ENCODE measurements around the gene PTPRC.
A peak's percentile ranks its signal among the peaks of the same experiment; 100 is the strongest.

The PTPRC gene

DNA sequence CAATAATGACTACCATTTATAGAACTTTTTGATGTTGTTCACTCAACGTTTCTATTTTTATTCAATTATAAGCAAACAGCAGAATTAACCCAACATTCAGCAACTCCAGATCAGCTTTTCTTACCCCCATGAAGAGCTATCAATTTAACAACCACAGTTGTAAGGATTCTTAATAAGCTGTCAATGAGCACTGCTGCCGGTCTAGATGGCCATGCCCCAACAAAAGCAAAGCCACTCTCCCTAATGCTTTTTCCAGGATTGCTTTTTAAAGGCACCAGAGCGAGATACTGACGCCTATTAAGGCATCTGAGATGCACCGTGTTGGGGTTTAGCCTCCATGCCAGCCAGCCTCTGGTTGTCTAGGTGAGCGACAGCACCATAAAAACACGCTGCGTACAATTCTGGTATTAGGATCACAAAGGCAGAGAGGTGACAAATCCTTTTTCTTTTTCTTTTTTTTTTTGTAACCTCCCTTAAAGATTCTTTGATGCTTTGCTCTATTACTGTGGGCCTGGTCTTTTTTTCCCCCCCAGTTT, 39.5 kb downstream of the PTPRC start:
- DNase-seq, result no peak

DNA sequence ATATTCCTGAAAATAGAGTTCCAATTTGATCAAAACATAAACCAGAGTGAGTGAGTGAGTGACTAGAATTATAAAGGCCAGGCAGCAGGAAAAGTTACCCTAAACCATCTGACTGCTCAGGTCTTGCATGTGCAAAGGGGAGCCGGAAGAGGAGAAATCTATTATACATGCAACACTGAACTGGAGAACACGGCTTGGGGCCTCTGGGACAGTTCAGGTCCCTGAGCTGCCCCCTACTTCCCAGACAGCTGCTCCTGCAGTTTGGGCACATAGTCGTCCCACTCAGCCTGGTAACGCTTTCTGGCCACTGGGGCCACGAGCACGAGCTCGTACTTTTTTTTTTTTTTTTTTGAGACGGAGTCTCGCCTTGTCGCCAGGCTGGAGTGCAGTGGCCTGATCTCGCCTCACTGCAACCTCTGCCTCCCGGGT, 40.1 kb downstream of the PTPRC start:
- no peak for DNase-seq

GRCh38 chr1:198679535-198680173, 40.8 kb downstream of the PTPRC start:
- no peak for DNase-seq

DNA sequence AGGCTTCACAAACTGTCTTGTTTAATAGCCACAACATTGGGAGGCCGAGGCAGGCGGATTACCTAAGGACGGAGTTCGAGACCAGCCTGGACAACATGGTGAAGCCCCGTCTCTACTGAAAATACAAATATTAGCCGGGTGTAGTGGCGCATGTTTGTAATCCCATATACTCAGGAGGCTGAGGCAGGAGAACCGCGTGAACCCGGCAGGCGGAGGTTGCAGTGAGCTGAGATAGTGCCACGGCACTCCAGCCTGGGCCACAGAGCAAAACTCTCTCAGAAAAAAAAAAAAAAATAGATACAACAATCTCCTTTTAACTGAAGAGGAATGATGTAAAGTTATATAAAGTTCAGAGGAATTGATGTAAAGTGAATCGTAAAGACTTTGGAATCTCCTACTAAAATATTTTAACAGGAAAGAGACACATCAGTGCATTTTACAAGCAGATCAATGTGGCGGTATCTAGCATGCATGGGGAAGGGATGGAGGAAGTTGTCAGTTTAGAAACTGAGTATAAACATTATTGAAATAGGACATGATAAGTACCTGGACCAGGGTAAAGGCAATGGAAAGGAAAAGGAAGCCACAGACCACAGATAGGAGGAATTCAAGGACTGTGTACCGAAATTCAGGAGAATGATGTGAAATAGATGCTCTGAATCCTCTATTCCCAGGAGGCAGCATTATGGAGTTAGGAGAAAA, 41.5 kb downstream of the PTPRC start:
- DNase-seq, result no peak

GRCh38 chr1:198681252-198681651, 42.4 kb downstream of the PTPRC start:
- no peak for DNase-seq

DNA sequence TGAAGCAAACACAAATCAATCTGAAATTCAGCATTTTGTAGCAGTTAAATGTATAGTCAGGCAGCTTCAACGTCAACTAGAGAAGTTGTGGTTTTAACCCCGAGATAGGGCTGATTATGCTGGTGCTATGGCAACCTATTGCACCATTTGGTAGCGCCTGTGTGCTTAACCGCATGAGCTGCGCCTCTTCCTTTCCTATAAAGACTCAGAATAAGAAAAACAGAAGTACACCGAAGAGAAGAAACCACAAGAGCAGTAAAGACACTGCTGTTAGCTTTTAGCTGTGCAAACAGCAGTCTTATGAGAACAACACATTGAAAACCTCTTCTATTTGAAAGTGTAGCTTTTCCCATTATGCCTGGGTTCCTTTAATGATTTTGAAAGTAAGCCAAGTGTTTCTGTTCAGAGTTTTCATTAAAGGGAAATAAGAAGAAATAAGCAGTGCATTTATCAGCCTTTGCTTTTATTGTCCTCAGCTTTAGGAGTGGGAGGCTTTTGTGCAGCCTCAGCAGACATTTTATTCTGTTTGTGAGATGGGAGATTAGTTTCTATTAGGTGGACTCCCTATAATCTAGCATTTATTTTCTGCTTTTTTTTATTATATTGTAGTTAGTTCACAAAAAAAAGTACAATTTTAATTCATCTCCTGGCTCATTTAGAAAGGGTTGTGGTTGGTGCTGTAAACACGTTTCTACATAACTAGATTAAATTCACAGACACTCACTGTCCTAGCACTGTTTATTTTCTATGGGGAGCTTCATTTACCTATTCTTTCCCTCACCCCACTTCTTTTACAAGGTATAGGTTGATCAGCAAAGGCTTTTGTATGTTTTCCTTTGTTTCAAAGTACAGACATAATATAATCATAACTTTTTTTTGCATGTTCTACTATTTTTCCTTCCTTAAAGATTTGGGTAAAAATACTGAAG, 43.3 kb downstream of the PTPRC start:
- DNase-seq, result peak; percentile 97

DNA sequence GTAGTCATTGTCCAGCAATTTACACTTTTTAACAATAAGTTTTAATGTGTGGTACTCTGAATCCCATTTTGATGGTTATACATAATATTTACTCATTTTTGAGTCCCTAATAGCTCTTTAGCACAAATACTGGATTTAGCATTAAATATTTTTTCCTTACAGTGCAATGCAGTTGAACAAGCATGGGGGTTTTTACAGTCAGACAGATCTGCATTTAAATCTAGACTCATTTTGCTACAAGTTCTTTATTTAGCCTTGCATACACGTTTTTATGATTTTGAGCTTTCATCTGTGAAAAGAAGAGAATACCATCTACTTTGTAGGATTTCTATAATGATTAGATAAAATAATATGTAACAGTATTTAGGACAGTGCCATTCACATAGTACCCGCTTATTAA, 44.0 kb downstream of the PTPRC start:
- no peak for DNase-seq

DNA sequence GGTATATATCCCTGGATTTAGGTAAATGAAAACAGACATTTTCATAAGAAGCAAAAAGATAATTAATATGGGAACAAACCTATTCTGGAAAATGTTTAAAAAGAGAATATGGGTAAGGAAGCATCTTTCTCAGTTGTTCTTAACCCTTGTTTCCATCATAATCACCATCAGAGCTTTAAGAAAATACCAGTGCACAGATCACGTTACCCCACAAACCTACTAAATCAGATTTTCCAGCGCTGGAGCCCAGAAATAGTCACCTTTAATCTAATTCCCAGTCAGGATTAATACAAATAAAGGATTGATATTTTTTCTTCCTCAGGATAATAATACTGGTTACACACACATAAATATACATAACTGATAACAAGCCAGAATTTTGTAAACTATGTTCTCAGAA, 44.6 kb downstream of the PTPRC start:
- DNase-seq, result no peak

- peak; percentile 52 for DNase-seq
These were observed 47.4 kb downstream of the PTPRC start for GRCh38 chr1:198686069-198686728.

- DNase-seq, result no peak
These were observed 48.6 kb downstream of the PTPRC start for GRCh38 chr1:198687429-198687828.

- no peak for DNase-seq
These were observed 52.2 kb downstream of the PTPRC start for GRCh38 chr1:198691063-198691462.

- no peak for DNase-seq
These were observed 54.5 kb downstream of the PTPRC start for GRCh38 chr1:198693321-198693720.

- DNase-seq, result no peak
These were observed 55.7 kb downstream of the PTPRC start for GRCh38 chr1:198694542-198694941.

- peak; percentile 57 for DNase-seq
These were observed 57.4 kb downstream of the PTPRC start for GRCh38 chr1:198696211-198696610.

- DNase-seq, result no peak
These were observed 60.6 kb downstream of the PTPRC start for GRCh38 chr1:198699167-198700015.

DNA sequence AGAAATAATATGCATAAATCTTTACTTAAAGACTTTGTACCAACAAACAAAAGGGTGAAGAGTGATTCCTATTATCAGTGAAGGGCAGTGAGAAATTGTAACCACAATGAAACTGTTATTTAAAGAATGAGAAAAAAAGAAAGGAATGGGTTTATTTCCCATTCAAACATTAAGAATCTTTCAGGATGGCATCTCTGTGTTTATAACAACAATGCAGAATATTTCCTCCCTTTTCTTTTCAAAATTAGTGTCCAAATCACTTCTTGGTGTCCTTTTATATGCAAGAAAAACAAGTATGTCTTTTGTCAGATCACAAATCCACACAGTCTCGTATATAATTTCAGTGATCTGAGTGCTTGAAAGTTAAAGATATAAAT, 61.2 kb downstream of the PTPRC start:
- DNase-seq, result no peak

- DNase-seq, result no peak
These were observed 61.6 kb downstream of the PTPRC start for GRCh38 chr1:198700396-198700795.

DNA sequence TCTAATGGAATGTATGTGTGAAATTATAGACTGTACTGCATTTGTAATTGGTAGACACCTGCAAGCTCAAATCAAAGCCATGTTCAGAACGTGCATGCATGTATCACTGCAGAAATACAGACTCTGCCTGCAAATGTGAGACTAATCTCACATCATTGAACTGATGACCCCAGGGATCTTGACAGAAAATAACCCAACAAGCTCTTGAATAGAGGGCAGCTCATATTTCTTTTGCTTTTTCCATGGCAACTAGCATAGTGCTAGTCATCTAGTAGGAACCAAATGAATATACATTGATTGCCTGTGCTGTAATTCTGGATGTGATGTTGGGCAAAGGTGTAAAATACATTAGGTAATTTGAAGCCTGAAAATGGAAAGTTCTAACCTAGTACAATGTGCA, 62.4 kb downstream of the PTPRC start:
- no peak for DNase-seq

- DNase-seq, result no peak
These were observed 63.1 kb downstream of the PTPRC start for GRCh38 chr1:198701766-198702539.

DNA sequence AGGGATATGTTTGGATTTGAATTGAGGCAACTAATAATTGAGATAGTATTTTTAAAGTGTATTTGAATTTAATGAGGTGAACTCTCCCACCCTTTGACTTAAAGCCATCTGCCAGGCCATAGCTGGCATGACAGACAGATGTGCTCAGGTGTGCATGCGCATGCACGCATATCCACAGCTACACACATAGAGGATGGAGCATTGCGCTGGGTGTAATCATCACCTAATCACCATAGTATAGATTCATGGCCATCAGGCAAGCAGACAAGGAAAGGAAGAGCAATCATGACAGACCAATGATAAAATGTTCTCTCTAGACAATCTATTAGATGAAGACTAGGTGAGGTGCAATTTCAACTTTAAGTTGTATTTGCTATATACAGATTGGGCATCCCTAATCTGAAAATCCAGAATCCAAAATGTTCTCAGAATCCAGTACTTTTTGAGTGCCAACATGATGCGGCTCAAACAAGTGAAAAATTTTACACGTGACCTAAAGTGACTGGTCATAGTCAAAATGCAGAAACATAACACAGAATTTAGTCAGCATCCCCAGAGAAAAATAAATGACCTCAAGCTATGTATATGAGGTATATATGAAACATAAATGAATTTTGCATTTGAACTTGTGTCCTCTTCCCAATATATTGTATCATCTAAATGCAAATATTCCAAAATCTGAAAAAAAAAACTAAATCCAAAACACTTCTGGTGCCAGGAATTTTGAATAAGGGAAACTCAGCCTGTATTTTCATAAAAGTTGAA, 70.1 kb downstream of the PTPRC start:
- no peak for DNase-seq
